Smooth muscle cell (in vitro differentiated cells): Measurements from ENCODE around the gene DMRTB1. TPM values are rescaled to one million over a fixed set of nuclear protein-coding genes. Genes with fewer than 3 reads are reported as not detected.

ENCODE experiments used
- DNase-seq: peaks from one replicate; lab custom pipeline; 2025; ENCODE audit not compliant: unreplicated experiment; lab: John Stamatoyannopoulos, UW
- H2AFZ ChIP-seq: fragments of 200-600 bp; sonication (generic); 2 replicates; pipeline ENCODE4 v1.6.0; 2016; ENCODE audit warnings: antibody characterized with exemption, low read depth, mild to moderate bottlenecking
- H3F3A ChIP-seq: fragments of 200-600 bp; sonication (generic); 2 replicates; pipeline ENCODE4 v1.6.0; 2017; ENCODE audit warnings: antibody characterized with exemption, low read depth
- H3K27ac ChIP-seq: fragments of 200-600 bp; sonication (generic); 2 replicates; pipeline ENCODE4 v1.5.1; 2016; ENCODE audit warnings: low read depth, mild to moderate bottlenecking
- H3K27me3 ChIP-seq: fragments of 200-600 bp; sonication (generic); 2 replicates; pipeline ENCODE4 v1.6.1; 2016; ENCODE audit warnings: low read depth, mild to moderate bottlenecking
- H3K36me3 ChIP-seq: fragments of 200-600 bp; sonication (generic); 2 replicates; pipeline ENCODE4 v1.5.1; 2016; ENCODE audit warnings: low read depth
- H3K4me1 ChIP-seq: fragments of 200-600 bp; sonication (generic); 2 replicates; pipeline ENCODE4 v1.5.1; 2016; ENCODE audit warnings: low read depth
- H3K4me2 ChIP-seq: fragments of 200-600 bp; sonication (generic); 2 replicates; pipeline ENCODE4 v1.6.0; 2016; ENCODE audit warnings: mild to moderate bottlenecking
- H3K4me3 ChIP-seq: fragments of 200-600 bp; sonication (generic); 2 replicates; pipeline ENCODE4 v1.5.1; 2016; ENCODE audit warnings: mild to moderate bottlenecking
- H3K79me2 ChIP-seq: fragments of 200-600 bp; sonication (generic); 2 replicates; pipeline ENCODE4 v1.6.0; 2016; ENCODE audit warnings: low read depth, mild to moderate bottlenecking
- H3K9ac ChIP-seq: fragments of 200-600 bp; sonication (generic); 2 replicates; pipeline ENCODE4 v1.6.0; 2016; ENCODE audit warnings: low read depth
- H3K9me3 ChIP-seq: fragments of 200-600 bp; sonication (generic); replicated peaks from 2 replicates; pipeline ENCODE4 v1.5.1; 2016; ENCODE audit warnings: low read depth
- H4K20me1 ChIP-seq: fragments of 200-600 bp; sonication (generic); 2 replicates; pipeline ENCODE4 v1.6.0; 2016; ENCODE audit warnings: low read depth
- CTCF ChIP-seq: fragments of 200-600 bp; sonication (generic); IDR thresholded peaks from 2 replicates; pipeline ENCODE4 v1.5.1; 2017; ENCODE audit warnings: borderline replicate concordance, mild to moderate bottlenecking, antibody characterized with exemption; ENCODE audit not compliant: insufficient read depth, poor library complexity, severe bottlenecking
- WGBS: methylation state at CpG from one replicate; pipeline ENCODE4 v1.1.7; 2016; ENCODE audit warnings: low lambda C conversion rate; 5-methylcytosine and 5-hydroxymethylcytosine counted together
- polyA plus RNA-seq: library from polyadenylated mRNA; unstranded; fragments of >200 nt; fragmentation: Nextera tagmentation; extraction: Ambion mirVana; gene quantifications from 2 replicates; pipeline ENCODE4 v1.2.1, GENCODE V29; 2016
- total RNA-seq: library from RNA; depleted of rRNA; stranded (reverse); fragments of >200 nt; gene quantifications from 2 replicates; pipeline ENCODE4 v1.2.3, GENCODE V29; 2014

DMRTB1 gene
- total and polyA plus RNA-seq, 2 experiments from 2014 or later: not detected

- Histone ChIP-seq H3K79me2 (no peaks in the 10 kb centered on the region), H4K20me1 (no peaks in the 10 kb centered on the region), H3K4me1 (peaks cover 3% of the 10 kb centered on the region), H3K4me3 (no peak overlapping the region), H3K9me3 (no peaks in the 10 kb centered on the region), H3K36me3 (no peaks in the 10 kb centered on the region), H3K27me3 (no peaks in the 10 kb centered on the region), H3K4me2 (no peak overlapping the region), H3K9ac (no peak overlapping the region), H3F3A (no peaks in the 10 kb centered on the region), H3K27ac (no peak overlapping the region), H2AFZ (no peak overlapping the region)
- no peak for TF ChIP-seq CTCF
- 100% methylated on average over 2 of the region's 2 CpGs for WGBS
- DNase-seq: no peak
Observed at GRCh38 chr1:53468374-53468773, 9.2 kb downstream of the DMRTB1 start.

DNA sequence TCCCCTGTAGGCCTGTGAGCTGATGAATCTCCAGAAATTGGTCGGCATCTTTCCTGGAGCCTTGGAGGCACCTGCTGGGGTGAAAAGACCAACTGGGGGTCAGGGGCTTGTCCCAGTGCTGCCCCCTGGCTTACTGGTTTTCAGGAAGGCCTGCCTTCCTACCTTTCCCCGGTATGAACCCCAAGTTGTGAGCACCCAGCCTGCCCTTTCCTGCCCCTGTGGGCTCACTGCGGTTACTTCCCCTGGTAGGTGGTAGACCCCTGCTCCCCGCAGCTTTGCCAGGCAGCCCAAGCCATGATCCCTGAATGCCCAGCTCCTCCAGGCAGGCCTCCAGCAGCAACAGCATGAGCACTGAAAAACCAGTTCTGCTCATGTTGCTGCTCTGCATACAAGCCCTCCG, 10.2 kb downstream of the DMRTB1 start:
- TF ChIP-seq CTCF: no peak
- Histone ChIP-seq H3K4me1 (peaks cover 3% of the 10 kb centered on the region), H3K4me3 (no peak overlapping the region), H3K27ac (no peak overlapping the region), H3K27me3 (no peaks in the 10 kb centered on the region), H3K79me2 (no peaks in the 10 kb centered on the region), H4K20me1 (no peaks in the 10 kb centered on the region), H3K9ac (no peak overlapping the region), H3K36me3 (no peaks in the 10 kb centered on the region), H3K4me2 (no peak overlapping the region), H2AFZ (no peak overlapping the region), H3K9me3 (no peaks in the 10 kb centered on the region), H3F3A (no peaks in the 10 kb centered on the region)
- WGBS: 96% methylated on average over 5 of the region's 5 CpGs
- DNase-seq: no peak

DNA sequence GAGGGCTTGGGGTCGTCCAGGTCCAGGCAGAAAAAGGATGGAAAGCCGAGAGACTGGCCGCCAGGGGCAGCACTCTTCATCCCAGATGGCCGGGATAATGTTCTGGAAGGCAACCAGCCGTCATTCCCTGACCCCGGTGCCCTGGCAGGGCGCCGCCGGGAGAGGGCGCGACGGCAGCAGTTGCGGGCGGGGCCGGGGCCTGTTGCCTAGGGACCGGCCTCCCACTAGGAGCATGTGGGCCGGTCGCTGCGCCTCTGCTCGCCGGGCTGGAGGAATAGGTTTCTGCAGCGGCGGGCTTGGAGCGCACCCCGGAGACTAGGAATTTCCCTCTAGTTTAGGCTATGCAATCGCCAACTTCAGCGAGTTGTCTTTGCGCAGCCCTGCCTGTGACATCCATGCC, 11.0 kb downstream of the DMRTB1 start:
- peak overlapping the region; percentile 69 for H3K4me2 ChIP-seq
- H3K9me3 ChIP-seq: no peaks in the 10 kb centered on the region
- no peaks in the 10 kb centered on the region for H4K20me1 ChIP-seq
- no peaks in the 10 kb centered on the region for H3F3A ChIP-seq
- DNase-seq: peak; percentile 51
- H3K4me3 ChIP-seq: no peak overlapping the region
- 4% methylated on average over 25 of the region's 28 CpGs for WGBS
- no peak overlapping the region for H2AFZ ChIP-seq
- no peaks in the 10 kb centered on the region for H3K36me3 ChIP-seq
- peaks cover 3% of the 10 kb centered on the region for H3K4me1 ChIP-seq
- H3K27me3 ChIP-seq: no peaks in the 10 kb centered on the region
- no peak overlapping the region for H3K27ac ChIP-seq
- H3K79me2 ChIP-seq: no peaks in the 10 kb centered on the region
- H3K9ac ChIP-seq: no peak overlapping the region
- peak; percentile 89 for TF ChIP-seq CTCF

- H2AFZ ChIP-seq: no peak overlapping the region
- H3K4me1 ChIP-seq: peaks cover 3% of the 10 kb centered on the region
- H4K20me1 ChIP-seq: no peaks in the 10 kb centered on the region
- H3K79me2 ChIP-seq: no peaks in the 10 kb centered on the region
- H3K27me3 ChIP-seq: no peaks in the 10 kb centered on the region
- H3K9ac ChIP-seq: no peak overlapping the region
- H3K9me3 ChIP-seq: no peaks in the 10 kb centered on the region
- peak overlapping the region; percentile 69 for H3K4me2 ChIP-seq
- WGBS: 81% methylated on average over 19 of the region's 19 CpGs
- H3K27ac ChIP-seq: no peak overlapping the region
- TF ChIP-seq CTCF: no peak
- H3F3A ChIP-seq: no peaks in the 10 kb centered on the region
- no peaks in the 10 kb centered on the region for H3K36me3 ChIP-seq
- no peak for DNase-seq
- no peak overlapping the region for H3K4me3 ChIP-seq
Observed at GRCh38 chr1:53470584-53470983, 11.4 kb downstream of the DMRTB1 start.
